ENCODE data around the gene NRGN. TPM values are rescaled to one million over a fixed set of nuclear protein-coding genes. Genes with fewer than 3 reads are reported as not detected.

Gene NRGN
- total and polyA plus RNA-seq, 2 experiments from 2014 or later = 0.23 to 0.32 TPM

GRCh38 chr11:124717786-124718651 lies 21.7 kb upstream of the NRGN start:
- H3K4me3 ChIP-seq = peak overlapping the region; percentile 48
- H3K27ac ChIP-seq = no peak overlapping the region
- no peaks in the 10 kb centered on the region for H3K4me1 ChIP-seq (ENCODE audit: insufficient read depth)
- WGBS, 2 experiments (ENCODE audit: low coverage in 1 of 2, low lambda C conversion rate in 2 of 2, missing lambda C conversion rate in 2 of 2) = 1% methylated on average over 36 to 45 of the region's 45 CpGs
- no peaks in the 10 kb centered on the region for H3K79me2 ChIP-seq (ENCODE audit: insufficient read depth)
- no peaks in the 10 kb centered on the region for H4K20me1 ChIP-seq (ENCODE audit: insufficient read depth)
- H3K4me2 ChIP-seq (ENCODE audit: unreplicated experiment) = peak overlapping the region; percentile 59
- H3K9me2 ChIP-seq (ENCODE audit: insufficient read depth) = no peaks in the 10 kb centered on the region
- peak; percentile 40 for TF ChIP-seq EZH2 (IDR thresholded peaks at IDR 0.05; ENCODE audit: insufficient read depth, poor library complexity, severe bottlenecking)
- TF ChIP-seq EZH2phosphoT487 (IDR thresholded peaks at IDR 0.05; ENCODE audit: insufficient read depth, low read depth) = peak; percentile 32; the same call in 1 of the 2 replicates
- H3K9me3 ChIP-seq (ENCODE audit: low read depth) = no peaks in the 10 kb centered on the region
- no peaks in the 10 kb centered on the region for H3F3A ChIP-seq (ENCODE audit: insufficient read depth)
- DNase-seq = peak; percentile 50
- 0 out of 2 replicates have a peak overlapping the region, but pooled peaks have one; percentile 8 for H2AFZ ChIP-seq
- H3K36me3 ChIP-seq (ENCODE audit: low read depth) = no peaks in the 10 kb centered on the region
- peaks cover 83% of the 10 kb centered on the region for H3K27me3 ChIP-seq (replicated peaks; ENCODE audit: insufficient read depth)
- in situ Hi-C loops (cut with MboI) = no loop called here
- H3K9ac ChIP-seq = no peak overlapping the region

GRCh38 chr11:124718801-124719200 lies 20.9 kb upstream of the NRGN start:
- Histone ChIP-seq H4K20me1 (ENCODE audit: insufficient read depth) (no peaks in the 10 kb centered on the region), H3K9me2 (ENCODE audit: insufficient read depth) (no peaks in the 10 kb centered on the region), H3K9ac (no peak overlapping the region), H3K36me3 (ENCODE audit: low read depth) (no peaks in the 10 kb centered on the region), H3F3A (ENCODE audit: insufficient read depth) (no peaks in the 10 kb centered on the region), H3K4me2 (ENCODE audit: unreplicated experiment) (no peak overlapping the region), H3K9me3 (ENCODE audit: low read depth) (no peaks in the 10 kb centered on the region), H3K27ac (no peak overlapping the region), H3K79me2 (ENCODE audit: insufficient read depth) (no peaks in the 10 kb centered on the region), H3K27me3 (replicated peaks; ENCODE audit: insufficient read depth) (peaks cover 91% of the 10 kb centered on the region), H3K4me3 (peak overlapping the region; percentile 48; the same call in 1 of the 2 replicates), H3K4me1 (ENCODE audit: insufficient read depth) (no peaks in the 10 kb centered on the region), H2AFZ (no peak overlapping the region)
- in situ Hi-C loops (cut with MboI) = no loop called here
- TF ChIP-seq EZH2phosphoT487 (IDR thresholded peaks at IDR 0.05; ENCODE audit: insufficient read depth, low read depth) = 0 out of 2 replicates have a peak, but pooled peaks have one; percentile 8
- TF ChIP-seq EZH2 (IDR thresholded peaks at IDR 0.05; ENCODE audit: insufficient read depth, poor library complexity, severe bottlenecking) = no peak
- no peak for DNase-seq
- 5 to 6% methylated on average over 13 to 14 of the region's 14 CpGs for WGBS, 2 experiments (ENCODE audit: low coverage in 1 of 2, low lambda C conversion rate in 2 of 2, missing lambda C conversion rate in 2 of 2)

- Histone ChIP-seq H3K27me3 (replicated peaks; ENCODE audit: insufficient read depth) (peaks cover 94% of the 10 kb centered on the region), H3K4me3 (no peak overlapping the region), H3K27ac (no peak overlapping the region), H3K9ac (no peak overlapping the region), H3K36me3 (ENCODE audit: low read depth) (no peaks in the 10 kb centered on the region), H3K4me1 (ENCODE audit: insufficient read depth) (no peaks in the 10 kb centered on the region), H3K9me3 (ENCODE audit: low read depth) (no peaks in the 10 kb centered on the region), H3K79me2 (ENCODE audit: insufficient read depth) (no peaks in the 10 kb centered on the region), H4K20me1 (ENCODE audit: insufficient read depth) (no peaks in the 10 kb centered on the region), H3K4me2 (ENCODE audit: unreplicated experiment) (no peak overlapping the region), H3F3A (ENCODE audit: insufficient read depth) (no peaks in the 10 kb centered on the region), H2AFZ (no peak overlapping the region), H3K9me2 (ENCODE audit: insufficient read depth) (no peaks in the 10 kb centered on the region)
- no peak for TF ChIP-seq EZH2 (IDR thresholded peaks at IDR 0.05; ENCODE audit: insufficient read depth, poor library complexity, severe bottlenecking)
- no peak for TF ChIP-seq EZH2phosphoT487 (IDR thresholded peaks at IDR 0.05; ENCODE audit: insufficient read depth, low read depth)
- in situ Hi-C loops (cut with MboI) = no loop called here
- DNase-seq = no peak
- 0 to 6% methylated on average over 2 of the region's 2 CpGs for WGBS, 2 experiments (ENCODE audit: low coverage in 1 of 2, low lambda C conversion rate in 2 of 2, missing lambda C conversion rate in 2 of 2)
Observed at GRCh38 chr11:124719534-124719933, 20.2 kb upstream of the NRGN start.

- Histone ChIP-seq H3K4me3 (no peak overlapping the region), H3K9me3 (ENCODE audit: low read depth) (no peaks in the 10 kb centered on the region), H3K36me3 (ENCODE audit: low read depth) (no peaks in the 10 kb centered on the region), H3K79me2 (ENCODE audit: insufficient read depth) (no peaks in the 10 kb centered on the region), H3K27me3 (replicated peaks; ENCODE audit: insufficient read depth) (peaks cover 74% of the 10 kb centered on the region), H2AFZ (no peak overlapping the region), H3K9me2 (ENCODE audit: insufficient read depth) (no peaks in the 10 kb centered on the region), H3K9ac (no peak overlapping the region), H3K4me2 (ENCODE audit: unreplicated experiment) (no peak overlapping the region), H3K4me1 (ENCODE audit: insufficient read depth) (peaks cover 5% of the 10 kb centered on the region; the same call in 1 of the 2 replicates), H3K27ac (no peak overlapping the region), H4K20me1 (ENCODE audit: insufficient read depth) (no peaks in the 10 kb centered on the region), H3F3A (ENCODE audit: insufficient read depth) (no peaks in the 10 kb centered on the region)
- DNase-seq = no peak
- in situ Hi-C loops (cut with MboI) = no loop called here
- WGBS, 2 experiments (ENCODE audit: low coverage in 1 of 2, low lambda C conversion rate in 2 of 2, missing lambda C conversion rate in 2 of 2) = 20 to 31% methylated on average over 6 of the region's 6 CpGs
- TF ChIP-seq EZH2phosphoT487 (IDR thresholded peaks at IDR 0.05; ENCODE audit: insufficient read depth, low read depth) (no peak), EZH2 (IDR thresholded peaks at IDR 0.05; ENCODE audit: insufficient read depth, poor library complexity, severe bottlenecking) (no peak)
Observed at GRCh38 chr11:124722176-124722575, 17.6 kb upstream of the NRGN start.
